ENCODE data around the gene TMEM167A.
"Not testable (repeated sequence)": the region's sequence is repeated elsewhere in the genome, so short reads cannot be mapped to it uniquely, and the experiment has no call there.

DNA sequence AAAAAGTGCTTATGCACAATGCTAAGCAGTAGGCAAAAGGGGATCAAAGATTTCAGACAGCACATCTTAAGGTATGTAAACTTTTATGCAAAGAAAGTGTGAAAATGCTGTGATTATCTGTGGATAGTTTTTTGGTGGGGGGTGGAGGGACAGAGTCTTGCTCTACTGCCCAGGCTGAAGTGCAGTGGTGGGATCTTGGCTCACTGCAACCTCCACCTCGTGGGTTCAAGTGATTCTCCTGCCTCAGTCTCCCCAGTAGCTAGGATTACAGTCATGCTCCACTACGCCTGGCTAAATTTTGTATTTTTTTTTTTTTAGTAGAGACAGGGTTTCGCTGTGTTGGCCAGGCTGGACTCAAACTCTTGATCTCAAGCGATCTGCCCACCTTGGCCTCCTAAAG is 9.8 kb downstream of the TMEM167A start:
- TF ChIP-seq POLR2A (IDR thresholded peaks at IDR 0.05; ENCODE audit: low read depth); POLR2AphosphoS5 (IDR thresholded peaks at IDR 0.05): not testable (repeated sequence)
- TF ChIP-seq, protein P1, sequence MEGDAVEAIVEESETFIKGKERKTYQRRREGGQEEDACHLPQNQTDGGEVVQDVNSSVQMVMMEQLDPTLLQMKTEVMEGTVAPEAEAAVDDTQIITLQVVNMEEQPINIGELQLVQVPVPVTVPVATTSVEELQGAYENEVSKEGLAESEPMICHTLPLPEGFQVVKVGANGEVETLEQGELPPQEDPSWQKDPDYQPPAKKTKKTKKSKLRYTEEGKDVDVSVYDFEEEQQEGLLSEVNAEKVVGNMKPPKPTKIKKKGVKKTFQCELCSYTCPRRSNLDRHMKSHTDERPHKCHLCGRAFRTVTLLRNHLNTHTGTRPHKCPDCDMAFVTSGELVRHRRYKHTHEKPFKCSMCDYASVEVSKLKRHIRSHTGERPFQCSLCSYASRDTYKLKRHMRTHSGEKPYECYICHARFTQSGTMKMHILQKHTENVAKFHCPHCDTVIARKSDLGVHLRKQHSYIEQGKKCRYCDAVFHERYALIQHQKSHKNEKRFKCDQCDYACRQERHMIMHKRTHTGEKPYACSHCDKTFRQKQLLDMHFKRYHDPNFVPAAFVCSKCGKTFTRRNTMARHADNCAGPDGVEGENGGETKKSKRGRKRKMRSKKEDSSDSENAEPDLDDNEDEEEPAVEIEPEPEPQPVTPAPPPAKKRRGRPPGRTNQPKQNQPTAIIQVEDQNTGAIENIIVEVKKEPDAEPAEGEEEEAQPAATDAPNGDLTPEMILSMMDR (IDR thresholded peaks at IDR 0.05) = not testable (repeated sequence)

All from esophagus muscularis mucosa (tissue), 3 donors.